Measurements from ENCODE around the gene ACADSB.

Gene ACADSB

GRCh38 chr10:123103944-123104343 is 95.1 kb downstream of the ACADSB start:
- DNase-seq = no peak

Measured in activated CD4-positive, alpha-beta T cell treated with anti-CD3 and anti-CD28 coated beads, Interleukin-10, Interleukin-2, amounts not matched to agents 100 ng/mL and 50 ng/mL, durations not matched to agents 16 hours and 8 hours (primary cell).